Caco-2 (cell line): Measurements from ENCODE around the gene CASTOR1. TPM values are rescaled to one million over a fixed set of nuclear protein-coding genes. Genes with fewer than 3 reads are reported as not detected.
A peak's percentile ranks its signal among the peaks of the same experiment; 100 is the strongest.

Source experiments
- BruUV-seq: library from RNA; stranded (reverse); fragments of 400-500 nt; replicated peaks from 2 replicates; lab custom pipeline; 2021; lab: Mats Ljungman, UMichigan
- CTCF ChIA-PET: fragments of 300-600 bp; sonication (Branson Sonifier 250); formaldehyde crosslinking; loops from one replicate; lab custom pipeline; 2022; ENCODE audit warnings: antibody characterized with exemption; lab: Charles Lee
- POLR2A ChIA-PET: fragments of 300-600 bp; sonication (Branson Sonifier 250); formaldehyde crosslinking; loops from one replicate; lab custom pipeline; 2022; ENCODE audit warnings: antibody characterized with exemption; lab: Charles Lee
- DNase-seq, 2 experiments: peaks; one replicate each; pipeline versions ENCODE4 v3.0.0 to v3.0.0-alpha.2; 2020 to 2022
- H3K27me3 ChIP-seq: replicated peaks from 2 replicates; pipeline ENCODE4 v1.6.0; 2011; ENCODE audit warnings: low read length; ENCODE audit not compliant: control insufficient read depth, insufficient read depth
- H3K36me3 ChIP-seq: 2 replicates; pipeline ENCODE4 v1.5.1; 2011; ENCODE audit warnings: low read length; ENCODE audit not compliant: control insufficient read depth, insufficient read depth
- H3K4me1 ChIP-seq: fragments of 250-450 bp; sonication (Bioruptor Pico); 2 replicates; pipeline ENCODE4 v1.5.1; 2020; ENCODE audit warnings: mild to moderate bottlenecking
- H3K4me3 ChIP-seq: 2 replicates; pipeline ENCODE4 v1.5.1; 2011; ENCODE audit warnings: low read depth, mild to moderate bottlenecking, control low read depth, low read length
- H3K9me3 ChIP-seq: fragments of 250-450 bp; sonication (Bioruptor Pico); 2 replicates; pipeline ENCODE4 v1.5.1; 2020; ENCODE audit warnings: mild to moderate bottlenecking, moderate library complexity
- H3K27ac Mint-ChIP-seq: one replicate; pipeline ENCODE4 v1.8.0; 2022; ENCODE audit warnings: mixed read lengths; ENCODE audit not compliant: unreplicated experiment
- H3K27me3 Mint-ChIP-seq: one replicate; pipeline ENCODE4 v1.8.0; 2022; ENCODE audit warnings: mixed read lengths; ENCODE audit not compliant: insufficient read depth, unreplicated experiment
- H3K36me3 Mint-ChIP-seq: one replicate; pipeline ENCODE4 v1.8.0; 2022; ENCODE audit warnings: mild to moderate bottlenecking, mixed read lengths; ENCODE audit not compliant: insufficient read depth, unreplicated experiment
- H3K4me1 Mint-ChIP-seq: one replicate; pipeline ENCODE4 v1.8.0; 2022; ENCODE audit warnings: low read depth, mixed read lengths; ENCODE audit not compliant: unreplicated experiment
- H3K4me3 Mint-ChIP-seq: one replicate; pipeline ENCODE4 v1.8.0; 2022; ENCODE audit warnings: mild to moderate bottlenecking, moderate library complexity, mixed read lengths; ENCODE audit not compliant: unreplicated experiment
- H3K9me3 Mint-ChIP-seq: one replicate; pipeline ENCODE4 v1.8.0; 2022; ENCODE audit warnings: mixed read lengths; ENCODE audit not compliant: unreplicated experiment
- intact Hi-C: fragments of 100-400 bp; cut with micrococcal nuclease; formaldehyde crosslinking; loops from one replicate; pipeline ENCODE4 v1.10.0; 2022; ENCODE audit not compliant: unreplicated experiment
- total RNA-seq: library from RNA; stranded (reverse); gene quantifications from 2 replicates; pipeline ENCODE4 v1.2.3, GENCODE V29; 2022
- TF ChIP-seq, protein P1 (sequence below), 2 experiments: fragments of 200-600 bp in 1 of 2; IDR thresholded peaks; 1 replicate in 1 of 2; 2 replicates in 1 of 2; pipeline versions ENCODE4 v1.5.1 to v1.8.0; 2011 to 2022; ENCODE audit warnings: antibody characterized with exemption in 1 of 2, control low read depth in 1 of 2, inconsistent platforms in 1 of 2, low read depth in 1 of 2, low read length in 1 of 2, mild to moderate bottlenecking in 1 of 2, moderate library complexity in 1 of 2; ENCODE audit not compliant: insufficient read depth in 1 of 2, severe bottlenecking in 1 of 2, unreplicated experiment in 1 of 2

Gene CASTOR1
- total RNA-seq, 1 experiment from 2014 or later: 6.3 TPM

DNA sequence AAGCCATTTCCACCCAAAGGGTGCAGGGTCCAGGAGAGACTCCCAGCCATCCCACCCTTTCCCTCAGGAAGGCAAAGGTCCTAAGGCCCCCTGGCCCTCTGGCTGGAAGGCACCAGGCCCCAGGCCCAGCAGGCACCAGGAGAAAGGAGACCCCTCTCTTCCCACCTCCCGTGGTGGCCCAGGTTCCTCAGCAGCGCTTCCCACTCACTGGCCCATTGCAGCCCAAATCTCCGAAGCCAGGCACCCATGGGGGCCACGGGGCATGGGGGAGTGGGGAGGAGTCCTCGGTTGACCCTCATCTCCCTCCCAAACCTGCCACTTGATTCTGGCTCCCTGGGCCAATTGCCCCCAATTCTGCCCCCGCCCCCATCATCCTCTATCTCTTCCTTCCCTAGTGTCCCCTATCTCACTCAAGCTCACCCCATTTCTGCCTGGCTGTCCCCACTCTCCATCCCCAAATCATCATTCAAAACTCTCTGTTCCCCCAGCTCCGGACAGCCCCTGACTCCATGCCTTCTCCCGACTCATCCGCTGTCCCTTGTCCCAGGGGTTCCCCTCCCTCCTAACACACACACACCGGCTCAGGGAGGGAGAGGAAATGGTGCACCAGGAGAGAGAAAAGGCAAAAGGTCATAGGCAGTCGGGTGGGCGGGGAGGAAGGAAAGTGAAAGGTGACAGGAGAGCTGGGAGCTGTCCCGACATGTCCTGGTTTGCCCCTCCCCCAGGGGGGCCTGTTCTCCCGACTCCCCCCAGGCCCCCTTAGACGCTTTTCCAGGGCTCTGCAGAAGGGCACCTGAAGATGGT is 43.9 kb downstream of the CASTOR1 start:
- Histone ChIP-seq H3K4me1 (peaks cover 40% of the 10 kb centered on the region), H3K36me3 (no peaks in the 10 kb centered on the region; the same call in 1 of the 2 replicates), H3K4me3 (peak overlapping the region; percentile 64), H3K27me3 (no peaks in the 10 kb centered on the region), H3K9me3 (no peaks in the 10 kb centered on the region)
- peak; percentile 40 to 61 for DNase-seq
- peak overlapping the region; percentile 85 for H3K4me3 Mint-ChIP-seq
- H3K9me3 Mint-ChIP-seq: no peaks in the 10 kb centered on the region
- H3K36me3 Mint-ChIP-seq: peaks cover 8% of the 10 kb centered on the region
- peaks cover 25% of the 10 kb centered on the region for H3K4me1 Mint-ChIP-seq
- ChIA-PET POLR2A (interaction anchor here (0.7 kb wide), 1 partner anchor 33 kb away, joined by 4 read pairs; no protein-coding TSS in a partner anchor), CTCF (interaction anchor here (1.1 kb wide), 1 partner anchor 36 kb away, joined by 4 read pairs; no protein-coding TSS in a partner anchor)
- H3K27ac Mint-ChIP-seq: peak overlapping the region; percentile 62
- H3K27me3 Mint-ChIP-seq: no peaks in the 10 kb centered on the region
- TF ChIP-seq, protein P1, sequence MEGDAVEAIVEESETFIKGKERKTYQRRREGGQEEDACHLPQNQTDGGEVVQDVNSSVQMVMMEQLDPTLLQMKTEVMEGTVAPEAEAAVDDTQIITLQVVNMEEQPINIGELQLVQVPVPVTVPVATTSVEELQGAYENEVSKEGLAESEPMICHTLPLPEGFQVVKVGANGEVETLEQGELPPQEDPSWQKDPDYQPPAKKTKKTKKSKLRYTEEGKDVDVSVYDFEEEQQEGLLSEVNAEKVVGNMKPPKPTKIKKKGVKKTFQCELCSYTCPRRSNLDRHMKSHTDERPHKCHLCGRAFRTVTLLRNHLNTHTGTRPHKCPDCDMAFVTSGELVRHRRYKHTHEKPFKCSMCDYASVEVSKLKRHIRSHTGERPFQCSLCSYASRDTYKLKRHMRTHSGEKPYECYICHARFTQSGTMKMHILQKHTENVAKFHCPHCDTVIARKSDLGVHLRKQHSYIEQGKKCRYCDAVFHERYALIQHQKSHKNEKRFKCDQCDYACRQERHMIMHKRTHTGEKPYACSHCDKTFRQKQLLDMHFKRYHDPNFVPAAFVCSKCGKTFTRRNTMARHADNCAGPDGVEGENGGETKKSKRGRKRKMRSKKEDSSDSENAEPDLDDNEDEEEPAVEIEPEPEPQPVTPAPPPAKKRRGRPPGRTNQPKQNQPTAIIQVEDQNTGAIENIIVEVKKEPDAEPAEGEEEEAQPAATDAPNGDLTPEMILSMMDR (IDR thresholded peaks at IDR 0.05; ENCODE audit: insufficient read depth in 1 of 2, low read depth in 1 of 2, low read length in 1 of 2, severe bottlenecking in 1 of 2, unreplicated experiment in 1 of 2): no peak
- BruUV-seq: no TSS peak
- intact Hi-C loops: no loop called here

DNA sequence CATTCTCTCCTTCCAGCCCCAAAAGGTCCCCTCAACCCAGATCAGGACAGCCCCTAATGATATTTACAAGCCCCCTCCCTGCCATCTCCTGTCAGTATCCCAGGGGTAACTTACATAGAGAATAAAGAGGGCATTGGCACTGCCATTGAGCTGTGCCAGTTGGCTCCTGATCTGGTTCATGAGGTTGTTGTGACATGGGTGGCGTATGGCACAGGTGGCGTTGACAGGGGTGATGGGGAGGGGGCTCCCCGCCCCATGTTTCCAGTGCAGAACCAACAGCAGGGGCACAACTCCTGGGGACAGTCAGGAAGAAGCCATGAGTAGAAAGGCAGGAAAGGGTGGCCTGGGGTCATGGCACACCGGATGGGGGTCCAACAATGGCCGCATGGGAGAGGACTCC is 44.7 kb downstream of the CASTOR1 start:
- Histone ChIP-seq H3K9me3 (no peaks in the 10 kb centered on the region), H3K4me1 (peaks cover 34% of the 10 kb centered on the region)

DNA sequence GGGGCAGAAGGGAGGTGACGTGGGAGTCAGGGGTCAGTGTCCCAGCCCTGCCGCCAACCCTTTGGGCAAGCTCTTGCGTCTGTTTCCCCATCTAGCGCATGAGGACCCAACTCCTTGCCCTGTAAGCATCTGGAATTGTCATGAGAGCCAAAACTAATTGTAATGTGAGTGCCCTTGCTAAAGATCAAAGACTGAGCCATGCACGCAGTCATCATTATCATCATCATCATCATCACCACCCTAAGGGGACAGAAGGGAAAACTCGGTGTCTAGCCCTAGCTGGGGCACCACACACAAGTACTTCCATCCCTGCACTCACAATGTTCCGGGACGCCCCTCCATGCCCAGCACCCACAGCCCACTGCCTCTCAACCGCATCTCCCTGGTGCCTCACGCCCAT is 45.2 kb downstream of the CASTOR1 start:
- no peak for DNase-seq
- Histone ChIP-seq H3K27me3 (no peaks in the 10 kb centered on the region), H3K4me1 (peaks cover 34% of the 10 kb centered on the region), H3K4me3 (no peak overlapping the region), H3K36me3 (no peaks in the 10 kb centered on the region; the same call in 1 of the 2 replicates), H3K9me3 (no peaks in the 10 kb centered on the region)
- Mint-ChIP-seq H3K4me1 (peaks cover 25% of the 10 kb centered on the region), H3K9me3 (no peaks in the 10 kb centered on the region), H3K4me3 (no peak overlapping the region), H3K27me3 (no peaks in the 10 kb centered on the region), H3K36me3 (peaks cover 9% of the 10 kb centered on the region), H3K27ac (no peak overlapping the region)
- BruUV-seq: no TSS peak
- POLR2A ChIA-PET: no interaction called here
- CTCF ChIA-PET: interaction anchor here (1.1 kb wide), 1 partner anchor 11 kb away, joined by 3 read pairs; no protein-coding TSS in a partner anchor
- TF ChIP-seq, protein P1 (IDR thresholded peaks at IDR 0.05; ENCODE audit: insufficient read depth in 1 of 2, low read depth in 1 of 2, low read length in 1 of 2, severe bottlenecking in 1 of 2, unreplicated experiment in 1 of 2): no peak
- intact Hi-C loops: no loop called here

More for the DNA sequence above, 44.7 kb downstream of the CASTOR1 start:
- Histone ChIP-seq H3K4me3 (no peak overlapping the region), H3K27me3 (no peaks in the 10 kb centered on the region), H3K36me3 (no peaks in the 10 kb centered on the region; the same call in 1 of the 2 replicates)
- ChIA-PET POLR2A (no interaction called here), CTCF (no interaction called here)
- TF ChIP-seq, protein P1 (IDR thresholded peaks at IDR 0.05; ENCODE audit: insufficient read depth in 1 of 2, low read depth in 1 of 2, low read length in 1 of 2, severe bottlenecking in 1 of 2, unreplicated experiment in 1 of 2): no peak
- intact Hi-C loops: no loop called here
- Mint-ChIP-seq H3K4me3 (peak overlapping the region; percentile 50), H3K27me3 (no peaks in the 10 kb centered on the region), H3K36me3 (peaks cover 8% of the 10 kb centered on the region), H3K27ac (peak overlapping the region; percentile 62), H3K9me3 (no peaks in the 10 kb centered on the region), H3K4me1 (peaks cover 25% of the 10 kb centered on the region)
- DNase-seq: no peak
- no TSS peak for BruUV-seq
